Panc1 (cell line): ENCODE results near the gene LY6G6C.

Experiments
- CTCF ChIP-seq: fragments of 450-650 bp; IDR thresholded peaks from 2 replicates; pipeline ENCODE4 v1.5.1; 2017; ENCODE audit warnings: mild to moderate bottlenecking
- TF ChIP-seq, protein P1 (sequence below), 2 experiments: IDR thresholded peaks; 2 replicates each; pipeline ENCODE4 v1.6.1; 2011 to 2012; ENCODE audit warnings: low read depth in 2 of 2, control low read depth in 1 of 2, low read length in 1 of 2, mild to moderate bottlenecking in 1 of 2, moderate library complexity in 1 of 2; ENCODE audit not compliant: insufficient read depth in 1 of 2

DNA sequence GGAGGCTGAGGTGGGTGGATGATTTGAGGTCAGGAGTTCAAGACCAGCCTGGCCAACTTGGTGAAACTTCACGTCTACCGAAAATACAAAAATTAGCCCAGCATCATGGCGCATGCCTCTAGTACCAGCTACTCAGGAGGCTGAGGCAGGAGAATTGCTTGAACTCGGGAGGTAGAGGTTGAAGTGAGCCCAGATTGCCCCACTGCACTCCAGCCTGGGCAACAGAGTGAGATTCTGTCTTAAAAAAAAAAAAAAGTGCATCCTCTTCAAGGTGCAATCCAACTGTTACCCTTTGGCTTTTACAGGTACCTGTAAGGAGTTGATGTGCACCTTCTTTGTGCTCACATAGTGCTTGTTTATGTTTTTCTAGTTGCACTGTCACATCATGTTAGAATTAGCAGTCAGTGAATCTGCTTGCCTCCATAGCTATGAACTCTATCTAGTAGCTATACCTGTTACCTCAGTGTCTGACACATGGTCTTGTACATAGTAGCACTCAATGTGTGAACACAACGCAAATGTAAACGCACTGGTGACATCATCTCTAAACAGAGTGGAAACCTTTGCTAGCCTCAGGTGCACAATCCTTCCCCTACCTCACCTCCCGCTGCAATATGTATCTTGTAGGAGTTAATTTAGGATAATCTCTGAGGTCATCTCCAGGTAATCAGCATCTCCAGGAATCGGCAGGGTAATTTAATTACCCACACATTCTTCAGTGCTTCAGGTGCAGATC, 27.9 kb upstream of the LY6G6C start:
- TF ChIP-seq CTCF: no peak
- TF ChIP-seq, protein P1, sequence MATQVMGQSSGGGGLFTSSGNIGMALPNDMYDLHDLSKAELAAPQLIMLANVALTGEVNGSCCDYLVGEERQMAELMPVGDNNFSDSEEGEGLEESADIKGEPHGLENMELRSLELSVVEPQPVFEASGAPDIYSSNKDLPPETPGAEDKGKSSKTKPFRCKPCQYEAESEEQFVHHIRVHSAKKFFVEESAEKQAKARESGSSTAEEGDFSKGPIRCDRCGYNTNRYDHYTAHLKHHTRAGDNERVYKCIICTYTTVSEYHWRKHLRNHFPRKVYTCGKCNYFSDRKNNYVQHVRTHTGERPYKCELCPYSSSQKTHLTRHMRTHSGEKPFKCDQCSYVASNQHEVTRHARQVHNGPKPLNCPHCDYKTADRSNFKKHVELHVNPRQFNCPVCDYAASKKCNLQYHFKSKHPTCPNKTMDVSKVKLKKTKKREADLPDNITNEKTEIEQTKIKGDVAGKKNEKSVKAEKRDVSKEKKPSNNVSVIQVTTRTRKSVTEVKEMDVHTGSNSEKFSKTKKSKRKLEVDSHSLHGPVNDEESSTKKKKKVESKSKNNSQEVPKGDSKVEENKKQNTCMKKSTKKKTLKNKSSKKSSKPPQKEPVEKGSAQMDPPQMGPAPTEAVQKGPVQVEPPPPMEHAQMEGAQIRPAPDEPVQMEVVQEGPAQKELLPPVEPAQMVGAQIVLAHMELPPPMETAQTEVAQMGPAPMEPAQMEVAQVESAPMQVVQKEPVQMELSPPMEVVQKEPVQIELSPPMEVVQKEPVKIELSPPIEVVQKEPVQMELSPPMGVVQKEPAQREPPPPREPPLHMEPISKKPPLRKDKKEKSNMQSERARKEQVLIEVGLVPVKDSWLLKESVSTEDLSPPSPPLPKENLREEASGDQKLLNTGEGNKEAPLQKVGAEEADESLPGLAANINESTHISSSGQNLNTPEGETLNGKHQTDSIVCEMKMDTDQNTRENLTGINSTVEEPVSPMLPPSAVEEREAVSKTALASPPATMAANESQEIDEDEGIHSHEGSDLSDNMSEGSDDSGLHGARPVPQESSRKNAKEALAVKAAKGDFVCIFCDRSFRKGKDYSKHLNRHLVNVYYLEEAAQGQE (IDR thresholded peaks at IDR 0.05; ENCODE audit: insufficient read depth in 1 of 2, low read depth in 2 of 2, low read length in 1 of 2): no peak
